ENCODE measurements around the gene ENTPD5. TPM values are rescaled to one million over a fixed set of nuclear protein-coding genes. Genes with fewer than 3 reads are reported as not detected.

ENTPD5 gene
- total and polyA plus RNA-seq, 4 donors = 38.1 to 276 (median 76.5) TPM

DNA sequence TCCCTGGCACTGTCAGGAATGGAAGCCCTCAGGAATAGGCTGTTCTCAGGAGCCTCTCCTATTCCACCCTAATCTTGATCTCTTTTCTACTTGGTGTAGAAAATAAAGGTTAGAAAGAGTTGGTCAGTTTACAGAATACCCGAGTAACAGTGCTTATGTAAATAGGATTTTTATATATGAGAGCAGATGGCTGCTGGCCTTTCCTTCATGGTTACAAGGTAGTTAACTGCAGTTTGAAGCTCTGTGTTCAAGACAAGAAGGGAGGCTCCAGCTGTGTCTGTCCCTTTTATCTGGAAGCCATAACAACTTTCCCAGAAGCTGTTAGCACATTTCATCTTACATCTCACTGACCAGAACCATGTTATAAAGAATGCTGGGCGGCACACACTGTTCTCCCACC, 23.2 kb upstream of the ENTPD5 start:
- TF ChIP-seq, protein P1, sequence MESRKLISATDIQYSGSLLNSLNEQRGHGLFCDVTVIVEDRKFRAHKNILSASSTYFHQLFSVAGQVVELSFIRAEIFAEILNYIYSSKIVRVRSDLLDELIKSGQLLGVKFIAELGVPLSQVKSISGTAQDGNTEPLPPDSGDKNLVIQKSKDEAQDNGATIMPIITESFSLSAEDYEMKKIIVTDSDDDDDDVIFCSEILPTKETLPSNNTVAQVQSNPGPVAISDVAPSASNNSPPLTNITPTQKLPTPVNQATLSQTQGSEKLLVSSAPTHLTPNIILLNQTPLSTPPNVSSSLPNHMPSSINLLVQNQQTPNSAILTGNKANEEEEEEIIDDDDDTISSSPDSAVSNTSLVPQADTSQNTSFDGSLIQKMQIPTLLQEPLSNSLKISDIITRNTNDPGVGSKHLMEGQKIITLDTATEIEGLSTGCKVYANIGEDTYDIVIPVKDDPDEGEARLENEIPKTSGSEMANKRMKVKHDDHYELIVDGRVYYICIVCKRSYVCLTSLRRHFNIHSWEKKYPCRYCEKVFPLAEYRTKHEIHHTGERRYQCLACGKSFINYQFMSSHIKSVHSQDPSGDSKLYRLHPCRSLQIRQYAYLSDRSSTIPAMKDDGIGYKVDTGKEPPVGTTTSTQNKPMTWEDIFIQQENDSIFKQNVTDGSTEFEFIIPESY (IDR thresholded peaks at IDR 0.05) = no peak
- TF ChIP-seq FOXA1 (IDR thresholded peaks at IDR 0.05) (no peak), TAF1 (conservative IDR thresholded peaks at IDR 0.05) (no peak), HNF4A (conservative IDR thresholded peaks at IDR 0.05) (no peak), JUND (IDR thresholded peaks at IDR 0.05) (no peak)
- TF ChIP-seq, protein P2, sequence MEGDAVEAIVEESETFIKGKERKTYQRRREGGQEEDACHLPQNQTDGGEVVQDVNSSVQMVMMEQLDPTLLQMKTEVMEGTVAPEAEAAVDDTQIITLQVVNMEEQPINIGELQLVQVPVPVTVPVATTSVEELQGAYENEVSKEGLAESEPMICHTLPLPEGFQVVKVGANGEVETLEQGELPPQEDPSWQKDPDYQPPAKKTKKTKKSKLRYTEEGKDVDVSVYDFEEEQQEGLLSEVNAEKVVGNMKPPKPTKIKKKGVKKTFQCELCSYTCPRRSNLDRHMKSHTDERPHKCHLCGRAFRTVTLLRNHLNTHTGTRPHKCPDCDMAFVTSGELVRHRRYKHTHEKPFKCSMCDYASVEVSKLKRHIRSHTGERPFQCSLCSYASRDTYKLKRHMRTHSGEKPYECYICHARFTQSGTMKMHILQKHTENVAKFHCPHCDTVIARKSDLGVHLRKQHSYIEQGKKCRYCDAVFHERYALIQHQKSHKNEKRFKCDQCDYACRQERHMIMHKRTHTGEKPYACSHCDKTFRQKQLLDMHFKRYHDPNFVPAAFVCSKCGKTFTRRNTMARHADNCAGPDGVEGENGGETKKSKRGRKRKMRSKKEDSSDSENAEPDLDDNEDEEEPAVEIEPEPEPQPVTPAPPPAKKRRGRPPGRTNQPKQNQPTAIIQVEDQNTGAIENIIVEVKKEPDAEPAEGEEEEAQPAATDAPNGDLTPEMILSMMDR (IDR thresholded peaks at IDR 0.05; ENCODE audit: low read depth, low read length, missing input control) = no peak
- H3K4me3 ChIP-seq (ENCODE audit: low read depth in 1 of 3, low read length in 3 of 3) = no peak overlapping the region
- no peak overlapping the region for H3K9ac ChIP-seq (ENCODE audit: low read depth in 1 of 2, low read length in 2 of 2)
- no peaks in the 10 kb centered on the region for H3K27me3 ChIP-seq (ENCODE audit: control insufficient read depth in 4 of 4, insufficient read depth in 4 of 4, low read length in 3 of 4)
- peaks cover 0 to 2% (median 0%) of the 10 kb centered on the region in 4 donors for H3K36me3 ChIP-seq (ENCODE audit: control insufficient read depth in 4 of 4, insufficient read depth in 3 of 4, low read depth in 1 of 4, low read length in 3 of 4)
- H3K9me3 ChIP-seq (ENCODE audit: control insufficient read depth in 4 of 4, low read length in 3 of 4) = no peaks in the 10 kb centered on the region
- no peaks in the 10 kb centered on the region for H3K4me1 ChIP-seq (ENCODE audit: control insufficient read depth in 4 of 4, insufficient read depth in 4 of 4, low read length in 3 of 4)
- H3K27ac ChIP-seq (ENCODE audit: low read depth in 1 of 2, low read length in 2 of 2) = no peak overlapping the region
- DNase-seq (ENCODE audit: low spot score) = no peak
- 79% methylated on average over 2 of the region's 2 CpGs for WGBS

DNA sequence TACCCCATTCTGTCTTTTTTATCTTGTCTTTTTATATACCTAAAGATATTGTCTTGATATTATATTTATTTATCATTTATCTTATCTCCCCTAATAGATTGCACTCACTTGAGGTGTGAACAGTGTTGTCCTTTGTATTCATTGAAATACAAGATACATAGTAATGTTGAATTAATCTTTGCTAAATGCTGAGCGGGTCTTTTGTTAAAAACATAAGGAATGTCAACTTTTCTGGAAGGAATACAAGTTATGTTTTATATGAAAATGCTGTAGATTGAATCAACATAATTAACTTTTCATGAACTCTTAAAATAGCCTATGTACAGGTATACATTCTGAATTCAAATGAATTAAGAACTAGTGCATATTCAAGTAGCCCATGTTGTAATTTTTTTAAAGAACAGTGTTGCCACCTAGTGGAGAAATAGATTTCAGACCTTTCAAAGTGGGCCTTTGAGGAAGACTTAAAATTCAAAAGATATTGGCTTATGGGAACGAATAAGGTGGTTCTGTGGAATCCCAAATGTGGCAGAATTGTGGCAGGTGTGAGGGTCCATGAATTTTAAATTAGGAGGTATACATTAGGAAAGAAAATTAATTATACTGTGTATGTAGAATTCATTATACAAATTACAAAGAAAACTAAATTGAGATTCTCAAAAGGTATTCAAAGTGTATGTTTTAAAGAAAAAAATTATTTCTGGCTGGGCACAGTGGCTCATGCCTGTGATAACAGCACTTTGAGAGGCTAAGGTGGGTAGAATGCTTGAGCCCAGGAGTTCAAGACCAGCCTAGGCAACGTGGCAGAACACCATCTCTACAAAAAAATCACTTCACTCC, 19.2 kb upstream of the ENTPD5 start:
- WGBS = 63% methylated on average over 3 of the region's 3 CpGs
- no peak for TF ChIP-seq TAF1 (conservative IDR thresholded peaks at IDR 0.05)
- TF ChIP-seq, protein P2 (IDR thresholded peaks at IDR 0.05; ENCODE audit: low read depth, low read length, missing input control) = peak; percentile 61
- TF ChIP-seq, protein P3, sequence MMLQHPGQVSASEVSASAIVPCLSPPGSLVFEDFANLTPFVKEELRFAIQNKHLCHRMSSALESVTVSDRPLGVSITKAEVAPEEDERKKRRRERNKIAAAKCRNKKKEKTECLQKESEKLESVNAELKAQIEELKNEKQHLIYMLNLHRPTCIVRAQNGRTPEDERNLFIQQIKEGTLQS (IDR thresholded peaks at IDR 0.05) = no peak
- TF ChIP-seq HNF4G (IDR thresholded peaks at IDR 0.05) = no peak
- TF ChIP-seq, protein P1 (IDR thresholded peaks at IDR 0.05) = no peak
- TF ChIP-seq EGR1 (IDR thresholded peaks at IDR 0.05; ENCODE audit: low read depth in 2 of 2) = no peak
- TF ChIP-seq, protein P4, sequence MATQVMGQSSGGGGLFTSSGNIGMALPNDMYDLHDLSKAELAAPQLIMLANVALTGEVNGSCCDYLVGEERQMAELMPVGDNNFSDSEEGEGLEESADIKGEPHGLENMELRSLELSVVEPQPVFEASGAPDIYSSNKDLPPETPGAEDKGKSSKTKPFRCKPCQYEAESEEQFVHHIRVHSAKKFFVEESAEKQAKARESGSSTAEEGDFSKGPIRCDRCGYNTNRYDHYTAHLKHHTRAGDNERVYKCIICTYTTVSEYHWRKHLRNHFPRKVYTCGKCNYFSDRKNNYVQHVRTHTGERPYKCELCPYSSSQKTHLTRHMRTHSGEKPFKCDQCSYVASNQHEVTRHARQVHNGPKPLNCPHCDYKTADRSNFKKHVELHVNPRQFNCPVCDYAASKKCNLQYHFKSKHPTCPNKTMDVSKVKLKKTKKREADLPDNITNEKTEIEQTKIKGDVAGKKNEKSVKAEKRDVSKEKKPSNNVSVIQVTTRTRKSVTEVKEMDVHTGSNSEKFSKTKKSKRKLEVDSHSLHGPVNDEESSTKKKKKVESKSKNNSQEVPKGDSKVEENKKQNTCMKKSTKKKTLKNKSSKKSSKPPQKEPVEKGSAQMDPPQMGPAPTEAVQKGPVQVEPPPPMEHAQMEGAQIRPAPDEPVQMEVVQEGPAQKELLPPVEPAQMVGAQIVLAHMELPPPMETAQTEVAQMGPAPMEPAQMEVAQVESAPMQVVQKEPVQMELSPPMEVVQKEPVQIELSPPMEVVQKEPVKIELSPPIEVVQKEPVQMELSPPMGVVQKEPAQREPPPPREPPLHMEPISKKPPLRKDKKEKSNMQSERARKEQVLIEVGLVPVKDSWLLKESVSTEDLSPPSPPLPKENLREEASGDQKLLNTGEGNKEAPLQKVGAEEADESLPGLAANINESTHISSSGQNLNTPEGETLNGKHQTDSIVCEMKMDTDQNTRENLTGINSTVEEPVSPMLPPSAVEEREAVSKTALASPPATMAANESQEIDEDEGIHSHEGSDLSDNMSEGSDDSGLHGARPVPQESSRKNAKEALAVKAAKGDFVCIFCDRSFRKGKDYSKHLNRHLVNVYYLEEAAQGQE (IDR thresholded peaks at IDR 0.05) = no peak
- TF ChIP-seq YY1 (IDR thresholded peaks at IDR 0.05) = no peak
- TF ChIP-seq HNF4A (conservative IDR thresholded peaks at IDR 0.05) = no peak
- TF ChIP-seq, protein P5, sequence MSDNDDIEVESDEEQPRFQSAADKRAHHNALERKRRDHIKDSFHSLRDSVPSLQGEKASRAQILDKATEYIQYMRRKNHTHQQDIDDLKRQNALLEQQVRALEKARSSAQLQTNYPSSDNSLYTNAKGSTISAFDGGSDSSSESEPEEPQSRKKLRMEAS (IDR thresholded peaks at IDR 0.05) = no peak
- TF ChIP-seq NR2F2 (IDR thresholded peaks at IDR 0.05) = no peak
- TF ChIP-seq RAD21 (IDR thresholded peaks at IDR 0.05) = peak; percentile 87 to 88
- no peaks in the 10 kb centered on the region for H3K36me3 ChIP-seq (ENCODE audit: control insufficient read depth in 4 of 4, insufficient read depth in 3 of 4, low read depth in 1 of 4, low read length in 3 of 4)

More for the DNA sequence above, 19.2 kb upstream of the ENTPD5 start:
- no peak overlapping the region for H3K4me3 ChIP-seq (ENCODE audit: low read depth in 1 of 3, low read length in 3 of 3)
- no peaks in the 10 kb centered on the region for H3K9me3 ChIP-seq (ENCODE audit: control insufficient read depth in 4 of 4, low read length in 3 of 4)
- H3K4me1 ChIP-seq (ENCODE audit: control insufficient read depth in 4 of 4, insufficient read depth in 4 of 4, low read length in 3 of 4) = no peaks in the 10 kb centered on the region
- DNase-seq (ENCODE audit: low spot score) = no peak
- H3K27ac ChIP-seq (ENCODE audit: low read depth in 1 of 2, low read length in 2 of 2) = no peak overlapping the region
- H3K27me3 ChIP-seq (ENCODE audit: control insufficient read depth in 4 of 4, insufficient read depth in 4 of 4, low read length in 3 of 4) = no peaks in the 10 kb centered on the region
- no peak overlapping the region for H3K9ac ChIP-seq (ENCODE audit: low read depth in 1 of 2, low read length in 2 of 2)

Measured in liver (tissue), 9 donors.